Sigmoid colon (tissue), 7 donors: ENCODE measurements around the gene CCDC177. TPM values are rescaled to one million over a fixed set of nuclear protein-coding genes. Genes with fewer than 3 reads are reported as not detected.

Source experiments
- DNase-seq: peaks from one replicate; pipeline ENCODE4 v3.0.0-alpha.2; 2019
- H3K27ac ChIP-seq, 4 donors: fragments of 200-600 bp; sonication (generic); one replicate each; pipeline ENCODE4 v1.5.1; 2016 to 2019; ENCODE audit warnings: mild to moderate bottlenecking in 1 of 4
- H3K27me3 ChIP-seq, 3 donors: fragments of 200-600 bp; sonication (generic); one replicate each; pipeline ENCODE4 v1.5.1; 2019; ENCODE audit warnings: mild to moderate bottlenecking in 1 of 3
- H3K36me3 ChIP-seq, 4 donors: fragments of 200-600 bp; sonication (generic); one replicate each; pipeline ENCODE4 v1.5.1; 2016 to 2019
- H3K4me1 ChIP-seq, 4 donors: fragments of 200-600 bp; sonication (generic); one replicate each; pipeline ENCODE4 v1.5.1; 2017 to 2019
- H3K4me3 ChIP-seq, 4 donors: fragments of 200-600 bp; sonication (generic); one replicate each; pipeline ENCODE4 v1.5.1; 2017 to 2019; ENCODE audit warnings: mild to moderate bottlenecking in 2 of 4, moderate library complexity in 1 of 4
- H3K9me3 ChIP-seq, 4 donors: fragments of 200-600 bp in 3 of 4; sonication (generic) in 3 of 4; one replicate each; pipeline versions ENCODE4 v1.5.1 to v1.6.1; 2013 to 2019
- EP300 ChIP-seq, 4 donors: sonication (generic); formaldehyde crosslinking; IDR thresholded peaks; one replicate each; pipeline ENCODE4 v1.6.1; 2017; ENCODE audit warnings: antibody characterized with exemption in 4 of 4
- POLR2A ChIP-seq, 2 donors: fragments of 450-650 bp; IDR thresholded peaks; one replicate each; pipeline ENCODE4 v1.6.1; 2016; ENCODE audit warnings: antibody characterized with exemption in 2 of 2, mild to moderate bottlenecking in 2 of 2, moderate library complexity in 2 of 2
- POLR2AphosphoS5 ChIP-seq, 4 donors: sonication (generic); formaldehyde crosslinking; IDR thresholded peaks; one replicate each; pipeline ENCODE4 v1.6.1; 2017; ENCODE audit warnings: antibody characterized with exemption in 4 of 4
- whole genome bisulfite sequencing, 2 donors: extraction: QIAGEN DNeasy Blood & Tissue Kit; methylation state at CpG; one replicate each; pipeline ENCODE4 v1.1.7; 2013; 5-methylcytosine and 5-hydroxymethylcytosine counted together
- intact Hi-C: fragments of 100-400 bp; cut with DNase I; formaldehyde crosslinking; loops from one replicate; pipeline ENCODE4 v1.15.1; 2023
- polyA plus RNA-seq, 3 donors: library from polyadenylated mRNA; stranded (reverse); fragments of 200-250 nt; gene quantifications; one replicate each; pipeline ENCODE4 v1.2.3, GENCODE V29; 2013
- total RNA-seq, 4 donors: library from RNA; depleted of rRNA; stranded (reverse); fragments of >200 nt; gene quantifications; one replicate each; pipeline ENCODE4 v1.1.0, GENCODE V29; 2016
- TF ChIP-seq, protein P1 (sequence below), 4 experiments: fragments of 450-650 bp in 3 of 4; fragments of 200-600 bp in 1 of 4; IDR thresholded peaks; one replicate each; pipeline ENCODE4 v1.5.1; 2016 to 2019; ENCODE audit warnings: antibody characterized with exemption in 4 of 4, mild to moderate bottlenecking in 3 of 4, moderate library complexity in 2 of 4
- donor health status: healthy with polysubstance abuse.
- donor health status: Bipolar disorder and iron deficiency.
- donor health status: healthy.

CCDC177 gene
- total and polyA plus RNA-seq, 7 donors = not detected

DNA sequence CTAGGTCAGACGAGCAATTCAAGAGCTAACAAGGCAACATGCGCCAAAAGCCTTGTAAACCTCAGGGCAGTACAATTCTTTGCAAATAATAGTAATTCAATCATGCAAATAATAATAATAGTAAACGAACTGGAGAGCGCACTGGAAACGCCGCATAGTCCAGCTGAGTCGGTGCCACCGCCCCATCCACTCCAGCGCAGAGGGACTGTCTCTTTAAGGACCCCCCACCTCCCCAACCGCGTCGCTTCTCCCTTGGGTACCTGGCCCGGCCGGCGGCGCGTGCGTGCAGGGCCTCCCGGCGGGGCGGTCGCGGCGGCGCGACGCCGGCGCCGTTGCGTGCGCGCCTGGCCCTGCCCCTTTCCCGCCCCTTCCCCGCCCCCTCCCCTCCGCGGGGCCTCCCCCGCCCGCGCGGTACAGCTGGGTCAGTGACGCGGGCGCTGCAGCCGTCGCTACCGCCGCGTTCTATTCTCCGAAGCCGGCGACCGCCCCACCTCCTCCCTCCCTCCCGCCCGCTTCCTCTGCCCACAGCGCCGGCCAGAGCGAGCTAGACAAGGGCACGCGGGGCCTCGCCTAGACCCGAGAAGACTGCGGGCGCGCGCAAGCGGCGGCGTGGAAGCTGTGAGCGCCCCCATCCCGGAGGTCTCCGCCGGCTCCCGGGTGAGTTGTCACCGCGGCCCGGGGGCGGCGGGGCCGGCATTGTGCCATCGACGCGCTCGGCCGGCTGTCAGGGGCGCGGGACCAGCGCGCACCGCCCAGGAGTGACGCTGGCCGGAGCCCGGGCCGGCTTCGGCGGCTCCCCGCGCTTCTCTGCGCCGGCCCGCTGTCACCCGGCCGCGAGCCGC, 36.7 kb upstream of the CCDC177 start, which contains the start of gene SUSD6:
TSS of gene SUSD6 (plus strand) at position 425 of the 842 bp plus-strand sequence. CDS start 46,997 bp downstream, outside the sequence.
- Histone ChIP-seq H3K27ac (peak within 1 kb of the TSS; percentile 97 to 100 (median 98)), H3K4me3 (peak within 1 kb of the TSS; percentile 82 to 88 (median 86)), H3K36me3 (no peaks in the 10 kb centered on the region), H3K4me1 (peaks cover 0 to 50% (median 47%) of the 10 kb centered on the region in 4 donors), H3K9me3 (no peaks in the 10 kb centered on the region), H3K27me3 (no peaks in the 10 kb centered on the region)
- peak; percentile 96 for DNase-seq
- no peak for TF ChIP-seq EP300 (IDR thresholded peaks at IDR 0.05)
- TF ChIP-seq POLR2A (IDR thresholded peaks at IDR 0.05) = peak; percentile 44 to 46
- peak; percentile 92 to 95 (median 94) for TF ChIP-seq POLR2AphosphoS5 (IDR thresholded peaks at IDR 0.05)
- WGBS, 2 donors = 1% methylated on average over 105 of the region's 105 CpGs
- intact Hi-C loops = loop anchor here (2.0 kb wide), 2 partner anchors 105 to 155 kb away; partner anchors contain the start of gene SRSF5

DNA sequence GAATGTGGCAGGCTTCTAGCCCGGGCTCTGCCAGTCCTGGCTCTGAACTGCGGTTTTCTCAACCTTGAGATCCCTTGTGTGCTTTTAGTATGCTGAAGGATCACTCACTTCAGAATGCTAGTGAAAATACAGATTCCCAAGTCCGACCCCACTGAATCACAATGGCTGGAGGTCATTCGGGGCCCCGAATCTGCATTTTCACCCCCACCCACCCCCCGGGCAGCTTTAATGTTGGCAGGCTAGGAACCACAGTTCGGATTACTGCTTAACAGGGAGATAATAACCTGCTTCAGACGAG, 36.2 kb upstream of the CCDC177 start:
- 11 to 26% methylated on average over 8 of the region's 8 CpGs for WGBS, 2 donors
- Histone ChIP-seq H3K27ac (peak overlapping the region; percentile 97 to 100 (median 98)), H3K4me3 (peak overlapping the region; percentile 42 to 88 (median 86)), H3K27me3 (no peaks in the 10 kb centered on the region), H3K4me1 (peaks cover 0 to 45% (median 41%) of the 10 kb centered on the region in 4 donors), H3K9me3 (no peaks in the 10 kb centered on the region), H3K36me3 (no peaks in the 10 kb centered on the region)
- no peak for DNase-seq
- TF ChIP-seq, protein P1, sequence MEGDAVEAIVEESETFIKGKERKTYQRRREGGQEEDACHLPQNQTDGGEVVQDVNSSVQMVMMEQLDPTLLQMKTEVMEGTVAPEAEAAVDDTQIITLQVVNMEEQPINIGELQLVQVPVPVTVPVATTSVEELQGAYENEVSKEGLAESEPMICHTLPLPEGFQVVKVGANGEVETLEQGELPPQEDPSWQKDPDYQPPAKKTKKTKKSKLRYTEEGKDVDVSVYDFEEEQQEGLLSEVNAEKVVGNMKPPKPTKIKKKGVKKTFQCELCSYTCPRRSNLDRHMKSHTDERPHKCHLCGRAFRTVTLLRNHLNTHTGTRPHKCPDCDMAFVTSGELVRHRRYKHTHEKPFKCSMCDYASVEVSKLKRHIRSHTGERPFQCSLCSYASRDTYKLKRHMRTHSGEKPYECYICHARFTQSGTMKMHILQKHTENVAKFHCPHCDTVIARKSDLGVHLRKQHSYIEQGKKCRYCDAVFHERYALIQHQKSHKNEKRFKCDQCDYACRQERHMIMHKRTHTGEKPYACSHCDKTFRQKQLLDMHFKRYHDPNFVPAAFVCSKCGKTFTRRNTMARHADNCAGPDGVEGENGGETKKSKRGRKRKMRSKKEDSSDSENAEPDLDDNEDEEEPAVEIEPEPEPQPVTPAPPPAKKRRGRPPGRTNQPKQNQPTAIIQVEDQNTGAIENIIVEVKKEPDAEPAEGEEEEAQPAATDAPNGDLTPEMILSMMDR (IDR thresholded peaks at IDR 0.05) = no peak
- no peak for TF ChIP-seq EP300 (IDR thresholded peaks at IDR 0.05)
- TF ChIP-seq POLR2AphosphoS5 (IDR thresholded peaks at IDR 0.05) = no peak
- TF ChIP-seq POLR2A (IDR thresholded peaks at IDR 0.05) = no peak
- intact Hi-C loops = loop anchor here (2.0 kb wide), 2 partner anchors 106 to 156 kb away; partner anchors contain the start of gene SRSF5

DNA sequence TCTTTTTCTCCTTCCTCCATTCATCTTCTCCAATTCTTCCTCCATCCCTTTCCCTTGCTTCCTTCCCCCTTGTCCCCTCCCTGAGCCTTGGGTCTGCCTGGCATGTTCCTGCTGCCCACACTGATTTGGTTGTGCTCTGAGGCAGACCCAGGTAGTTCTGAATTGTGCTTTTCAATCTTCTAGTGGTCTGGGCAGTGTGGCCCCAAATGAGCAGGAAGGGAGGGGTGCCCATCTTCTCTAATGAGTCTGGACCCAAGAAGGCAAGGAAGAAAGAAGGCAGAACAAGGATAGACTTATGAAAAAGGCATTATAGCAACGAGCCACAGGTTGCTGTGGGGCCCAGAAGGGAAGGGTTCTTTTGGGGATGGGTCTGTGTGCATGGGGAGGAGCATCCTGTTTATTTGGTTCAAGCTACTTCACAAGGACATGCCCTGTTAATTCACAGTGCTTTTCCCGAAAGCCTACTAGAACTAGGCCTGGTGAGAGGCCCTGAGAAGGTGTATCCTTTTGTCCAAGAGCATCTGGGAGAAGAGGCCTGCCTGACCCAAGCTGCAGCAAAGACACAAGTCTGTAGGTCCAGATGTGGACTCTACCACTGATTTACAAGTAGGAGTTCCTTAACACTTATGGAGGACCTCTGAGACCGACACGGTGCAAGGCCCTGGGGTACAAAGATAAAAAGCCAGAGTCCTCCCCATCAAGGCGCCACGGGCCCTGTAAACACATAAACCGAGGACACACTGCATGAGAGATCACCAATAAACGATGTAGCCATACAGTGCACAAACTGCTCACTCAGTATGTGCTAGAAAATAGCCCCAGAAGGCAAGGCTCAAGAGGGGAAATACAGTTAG, 35.6 kb upstream of the CCDC177 start:
- 33 to 65% methylated on average over 8 of the region's 8 CpGs for WGBS, 2 donors
- Histone ChIP-seq H3K27me3 (no peaks in the 10 kb centered on the region), H3K36me3 (no peaks in the 10 kb centered on the region), H3K4me3 (peak overlapping the region; percentile 42 to 88 (median 86)), H3K27ac (peak overlapping the region; percentile 97 to 100 (median 98)), H3K4me1 (peaks cover 0 to 39% (median 37%) of the 10 kb centered on the region in 4 donors), H3K9me3 (no peaks in the 10 kb centered on the region)
- intact Hi-C loops = loop anchor here (2.0 kb wide), 2 partner anchors 107 to 157 kb away; partner anchors contain the start of gene SRSF5
- no peak for TF ChIP-seq POLR2AphosphoS5 (IDR thresholded peaks at IDR 0.05)
- DNase-seq = no peak

DNA sequence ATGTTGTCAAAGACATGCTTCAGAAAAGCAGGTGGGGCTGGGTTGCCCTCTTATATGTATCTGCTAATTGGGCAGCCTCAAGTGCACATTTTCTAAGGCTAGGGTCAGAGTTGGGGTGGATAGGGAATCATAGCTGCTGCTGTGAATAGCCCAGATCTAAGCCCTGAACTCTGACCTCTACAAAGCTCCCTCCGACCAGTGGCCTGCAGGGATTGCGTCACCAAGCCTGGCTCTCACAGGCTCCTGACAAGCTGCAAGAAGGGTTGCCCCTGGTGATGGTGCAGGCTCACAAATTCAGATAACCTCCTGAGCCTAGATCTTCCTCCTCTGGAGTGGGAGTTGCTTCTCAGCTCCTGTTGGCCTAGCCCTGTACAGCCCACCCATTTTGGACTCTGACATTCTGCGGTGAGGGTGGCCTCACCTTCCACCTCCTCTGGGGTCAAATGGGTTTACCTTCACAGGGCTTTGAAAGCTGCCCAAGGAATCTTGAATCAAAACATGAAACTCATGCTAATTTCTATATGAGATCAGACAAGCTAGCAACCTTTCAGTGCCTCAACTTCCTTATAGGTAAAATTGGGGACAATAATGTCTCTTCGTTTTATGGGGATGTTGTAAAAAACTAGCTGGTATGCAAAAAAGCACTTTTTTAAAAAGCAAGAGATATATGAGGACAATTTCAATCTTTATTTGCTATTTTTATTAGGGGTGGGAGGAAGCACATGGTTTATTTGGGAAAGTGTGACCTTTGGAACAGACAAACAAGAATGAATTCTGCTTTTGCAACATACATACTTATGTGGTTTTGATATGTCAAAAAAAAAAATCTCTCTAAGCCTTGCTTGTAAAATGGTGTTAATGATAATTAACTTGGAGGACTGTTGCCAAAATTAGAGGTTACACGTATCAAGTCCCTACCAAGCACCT, 31.9 kb upstream of the CCDC177 start:
- intact Hi-C loops = no loop called here
- TF ChIP-seq POLR2A (IDR thresholded peaks at IDR 0.05) (no peak), POLR2AphosphoS5 (IDR thresholded peaks at IDR 0.05) (no peak), EP300 (IDR thresholded peaks at IDR 0.05) (no peak)
- TF ChIP-seq, protein P1 (IDR thresholded peaks at IDR 0.05) = no peak
- no peak overlapping the region for H3K4me3 ChIP-seq
- no peaks in the 10 kb centered on the region for H3K9me3 ChIP-seq
- H3K36me3 ChIP-seq = no peaks in the 10 kb centered on the region
- no peak for DNase-seq
- H3K27me3 ChIP-seq = no peaks in the 10 kb centered on the region
- no peak overlapping the region for H3K27ac ChIP-seq
- peaks cover 0 to 11% (median 10%) of the 10 kb centered on the region in 4 donors for H3K4me1 ChIP-seq
- WGBS, 2 donors = 21 to 69% methylated on average over 5 of the region's 5 CpGs

DNA sequence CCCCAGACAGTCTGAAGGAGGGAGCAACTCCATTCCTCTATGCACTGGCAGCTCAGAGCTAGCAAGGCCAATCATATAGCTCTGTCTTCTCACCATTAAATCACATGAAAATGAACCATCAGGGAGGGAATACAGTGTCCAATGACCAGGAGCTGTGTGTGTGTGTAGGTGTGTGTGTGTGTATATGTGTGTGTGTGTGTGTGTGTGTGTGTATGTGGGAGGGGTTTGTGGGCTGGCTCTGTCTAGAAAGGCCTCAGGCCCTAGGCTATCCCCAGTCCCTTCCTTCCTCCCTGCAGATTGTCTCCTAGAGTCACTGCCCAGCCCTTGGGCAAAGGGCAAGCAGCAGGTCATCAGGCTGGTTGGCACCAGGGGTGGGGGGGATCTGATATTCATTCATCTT, 31.1 kb upstream of the CCDC177 start:
- no peak overlapping the region for H3K4me3 ChIP-seq
- peaks cover 0 to 9% (median 7%) of the 10 kb centered on the region in 4 donors for H3K4me1 ChIP-seq
- no peak overlapping the region for H3K27ac ChIP-seq
- no peaks in the 10 kb centered on the region for H3K36me3 ChIP-seq
- no peak for DNase-seq
- H3K27me3 ChIP-seq = no peaks in the 10 kb centered on the region
- no peaks in the 10 kb centered on the region for H3K9me3 ChIP-seq
- TF ChIP-seq POLR2A (IDR thresholded peaks at IDR 0.05) = no peak
- TF ChIP-seq, protein P1 (IDR thresholded peaks at IDR 0.05) = no peak
- intact Hi-C loops = no loop called here
